Tibial nerve (tissue), 4 donors: ENCODE data around the gene BEND4. TPM values are rescaled to one million over a fixed set of nuclear protein-coding genes. Genes with fewer than 3 reads are reported as not detected.

ENCODE experiments used
- DNase-seq, 2 donors: peaks; one replicate each; pipeline ENCODE4 v3.0.0-alpha.2; 2019; ENCODE audit warnings: low spot score in 2 of 2
- H3K27ac ChIP-seq, 4 donors: fragments of 200-600 bp; sonication (generic) in 3 of 4; one replicate each; pipeline ENCODE4 v1.5.1; 2017 to 2019; ENCODE audit warnings: mild to moderate bottlenecking in 1 of 4
- H3K27me3 ChIP-seq, 2 donors: fragments of 200-600 bp; sonication (generic) in 1 of 2; one replicate each; pipeline versions ENCODE4 v1.5.1 to v1.6.0; 2017 to 2019
- H3K36me3 ChIP-seq, 3 donors: fragments of 200-600 bp; sonication (generic); one replicate each; pipeline ENCODE4 v1.5.1; 2018 to 2019
- H3K4me1 ChIP-seq, 4 donors: fragments of 200-600 bp; sonication (generic) in 3 of 4; one replicate each; pipeline ENCODE4 v1.5.1; 2017 to 2019
- H3K4me3 ChIP-seq, 4 donors: fragments of 200-600 bp; sonication (generic) in 3 of 4; one replicate each; pipeline ENCODE4 v1.5.1; 2017 to 2019; ENCODE audit warnings: mild to moderate bottlenecking in 1 of 4, moderate library complexity in 1 of 4
- H3K9me3 ChIP-seq, 4 donors: fragments of 200-600 bp; sonication (generic) in 3 of 4; one replicate each; pipeline ENCODE4 v1.5.1; 2017 to 2019
- EP300 ChIP-seq, 2 donors: sonication (generic); formaldehyde crosslinking; IDR thresholded peaks; one replicate each; pipeline ENCODE4 v1.6.1; 2017; ENCODE audit warnings: antibody characterized with exemption in 2 of 2, mild to moderate bottlenecking in 1 of 2
- POLR2A ChIP-seq, 2 donors: fragments of 450-650 bp; IDR thresholded peaks; one replicate each; pipeline ENCODE4 v1.6.1; 2017; ENCODE audit warnings: antibody characterized with exemption in 2 of 2, mild to moderate bottlenecking in 2 of 2, moderate library complexity in 2 of 2
- WGBS, 2 donors: methylation state at CpG; one replicate each; pipeline ENCODE4 v1.1.5; 2018; 5-methylcytosine and 5-hydroxymethylcytosine counted together
- total RNA-seq, 4 donors: library from RNA; depleted of rRNA; stranded (reverse); fragments of >200 nt; gene quantifications; one replicate each; pipeline ENCODE4 v1.1.0, GENCODE V29; 2016
- TF ChIP-seq, protein P1 (sequence below), 5 experiments: fragments of 200-600 bp in 3 of 5; fragments of 450-650 bp in 2 of 5; sonication (generic) in 3 of 5; IDR thresholded peaks; one replicate each; pipeline ENCODE4 v1.5.1; 2016 to 2019; ENCODE audit warnings: antibody characterized with exemption in 5 of 5, mild to moderate bottlenecking in 3 of 5, moderate library complexity in 2 of 5

BEND4 gene
- total RNA-seq, 4 donors from 2014 or later: 0.22 to 0.98 (median 0.51) TPM

DNA sequence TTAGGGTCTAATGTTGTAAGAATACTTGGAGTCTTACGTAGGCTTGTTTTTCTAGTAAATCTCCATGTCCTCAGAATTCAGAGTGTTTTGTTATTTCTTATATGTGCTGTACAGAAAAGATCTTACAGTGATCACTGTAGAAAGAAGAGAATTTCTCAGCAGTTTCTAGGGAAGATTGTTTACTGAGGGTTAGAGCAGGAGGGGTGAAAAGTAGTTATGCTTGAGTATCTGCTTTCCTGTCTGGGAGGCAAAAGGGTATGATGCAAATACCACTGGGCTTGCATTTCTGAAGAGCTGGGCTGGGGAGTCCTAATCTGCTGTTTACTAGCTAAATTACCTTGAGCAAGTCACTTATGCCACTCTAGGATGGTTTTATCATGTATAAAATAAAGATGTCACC is 78.2 kb downstream of the BEND4 start:
- Histone ChIP-seq H3K4me3 (no peak overlapping the region), H3K27ac (no peak overlapping the region), H3K27me3 (no peaks in the 10 kb centered on the region), H3K9me3 (no peaks in the 10 kb centered on the region), H3K36me3 (peaks cover 0 to 46% (median 0%) of the 10 kb centered on the region in 3 donors), H3K4me1 (no peaks in the 10 kb centered on the region)
- whole genome bisulfite sequencing, 2 donors: 94 to 96% methylated on average over 1 of the region's 1 CpG
- TF ChIP-seq, protein P1, sequence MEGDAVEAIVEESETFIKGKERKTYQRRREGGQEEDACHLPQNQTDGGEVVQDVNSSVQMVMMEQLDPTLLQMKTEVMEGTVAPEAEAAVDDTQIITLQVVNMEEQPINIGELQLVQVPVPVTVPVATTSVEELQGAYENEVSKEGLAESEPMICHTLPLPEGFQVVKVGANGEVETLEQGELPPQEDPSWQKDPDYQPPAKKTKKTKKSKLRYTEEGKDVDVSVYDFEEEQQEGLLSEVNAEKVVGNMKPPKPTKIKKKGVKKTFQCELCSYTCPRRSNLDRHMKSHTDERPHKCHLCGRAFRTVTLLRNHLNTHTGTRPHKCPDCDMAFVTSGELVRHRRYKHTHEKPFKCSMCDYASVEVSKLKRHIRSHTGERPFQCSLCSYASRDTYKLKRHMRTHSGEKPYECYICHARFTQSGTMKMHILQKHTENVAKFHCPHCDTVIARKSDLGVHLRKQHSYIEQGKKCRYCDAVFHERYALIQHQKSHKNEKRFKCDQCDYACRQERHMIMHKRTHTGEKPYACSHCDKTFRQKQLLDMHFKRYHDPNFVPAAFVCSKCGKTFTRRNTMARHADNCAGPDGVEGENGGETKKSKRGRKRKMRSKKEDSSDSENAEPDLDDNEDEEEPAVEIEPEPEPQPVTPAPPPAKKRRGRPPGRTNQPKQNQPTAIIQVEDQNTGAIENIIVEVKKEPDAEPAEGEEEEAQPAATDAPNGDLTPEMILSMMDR (IDR thresholded peaks at IDR 0.05): no peak
- TF ChIP-seq EP300 (IDR thresholded peaks at IDR 0.05) (no peak), POLR2A (IDR thresholded peaks at IDR 0.05) (no peak)
- no peak for DNase-seq

DNA sequence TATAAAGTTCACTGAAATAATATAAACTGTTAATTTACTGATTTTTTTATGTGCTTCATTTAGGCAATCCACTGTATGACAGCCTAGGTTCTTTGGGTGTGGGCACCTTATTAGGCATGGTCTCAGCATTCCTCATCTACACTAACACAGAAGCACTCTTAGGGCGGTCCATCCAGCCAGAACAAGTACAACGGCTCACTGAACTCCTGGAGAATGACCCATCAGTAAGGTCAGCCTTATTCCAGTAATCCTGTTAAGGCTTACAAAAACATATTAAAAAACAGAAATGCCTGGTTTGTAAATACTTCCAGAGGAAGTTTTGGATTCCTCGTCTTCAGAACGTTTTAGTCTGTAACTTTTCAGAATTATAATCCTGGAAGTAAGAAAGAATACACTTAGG is 82.0 kb downstream of the BEND4 start:
- H3K4me1 ChIP-seq: no peaks in the 10 kb centered on the region
- TF ChIP-seq POLR2A (IDR thresholded peaks at IDR 0.05): no peak
- TF ChIP-seq, protein P1 (IDR thresholded peaks at IDR 0.05): no peak
- no peak for TF ChIP-seq EP300 (IDR thresholded peaks at IDR 0.05)
- WGBS, 2 donors: 64 to 75% methylated on average over 4 of the region's 4 CpGs
- no peak overlapping the region for H3K27ac ChIP-seq
- no peaks in the 10 kb centered on the region for H3K27me3 ChIP-seq
- peaks cover 0 to 40% (median 0%) of the 10 kb centered on the region in 3 donors for H3K36me3 ChIP-seq
- no peak overlapping the region for H3K4me3 ChIP-seq
- no peaks in the 10 kb centered on the region for H3K9me3 ChIP-seq
- no peak for DNase-seq

DNA sequence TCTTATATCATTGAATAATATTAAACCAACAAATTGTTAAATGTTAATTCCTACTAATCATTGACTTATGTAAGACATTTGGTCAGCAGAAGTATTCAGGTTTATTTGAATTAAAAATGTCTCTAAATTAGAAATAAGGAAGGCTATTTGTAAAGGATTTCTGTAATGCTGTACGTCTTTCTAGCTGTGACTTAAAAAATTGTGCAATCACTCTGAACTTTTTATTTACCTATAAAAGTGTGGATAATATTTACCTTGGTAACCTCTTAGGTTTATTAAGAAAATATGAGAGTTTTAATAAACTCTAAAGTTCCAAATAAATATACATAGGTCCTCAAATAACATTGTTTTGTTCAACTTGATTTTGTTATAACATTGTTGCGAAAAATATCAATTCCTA is 85.2 kb downstream of the BEND4 start:
- Histone ChIP-seq H3K27ac (no peak overlapping the region), H3K36me3 (peaks cover 0 to 47% (median 0%) of the 10 kb centered on the region in 3 donors), H3K4me3 (no peak overlapping the region), H3K4me1 (no peaks in the 10 kb centered on the region), H3K27me3 (no peaks in the 10 kb centered on the region), H3K9me3 (no peaks in the 10 kb centered on the region)
- 48 to 50% methylated on average over 2 of the region's 2 CpGs for WGBS, 2 donors
- no peak for DNase-seq
- TF ChIP-seq, protein P1 (IDR thresholded peaks at IDR 0.05): no peak
- no peak for TF ChIP-seq EP300 (IDR thresholded peaks at IDR 0.05)
- TF ChIP-seq POLR2A (IDR thresholded peaks at IDR 0.05): no peak

DNA sequence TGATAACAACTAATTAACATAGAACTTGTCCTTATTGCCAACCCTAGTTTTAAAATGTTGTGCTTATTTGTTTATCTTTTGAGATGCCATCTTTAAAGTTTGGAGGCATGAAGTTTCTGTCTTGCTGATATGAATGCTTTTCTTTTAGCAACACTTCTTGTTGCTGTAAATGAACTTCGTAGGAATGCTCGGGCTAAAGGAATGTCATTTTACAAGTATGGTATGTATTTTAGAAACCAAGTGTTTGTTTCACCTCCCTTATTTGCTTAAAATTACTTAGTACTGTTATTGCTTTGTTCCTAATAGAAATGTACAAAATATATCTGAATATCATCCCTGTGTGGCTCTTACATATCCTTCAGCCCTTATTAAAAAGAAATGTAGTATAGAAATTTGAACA is 86.1 kb downstream of the BEND4 start:
- H3K4me1 ChIP-seq: no peaks in the 10 kb centered on the region
- H3K27me3 ChIP-seq: no peaks in the 10 kb centered on the region
- H3K36me3 ChIP-seq: peaks cover 0 to 52% (median 0%) of the 10 kb centered on the region in 3 donors
- no peak overlapping the region for H3K27ac ChIP-seq
- 50 to 70% methylated on average over 2 of the region's 2 CpGs for WGBS, 2 donors
- DNase-seq: no peak
- no peaks in the 10 kb centered on the region for H3K9me3 ChIP-seq
- TF ChIP-seq EP300 (IDR thresholded peaks at IDR 0.05): no peak
- no peak for TF ChIP-seq POLR2A (IDR thresholded peaks at IDR 0.05)
- TF ChIP-seq, protein P1 (IDR thresholded peaks at IDR 0.05): no peak
- no peak overlapping the region for H3K4me3 ChIP-seq

Other genes starting within 250 kb of the BEND4 start
- 10 to 100 TPM; 40.2 to 76.4 (median 43.1) TPM for gene TMEM33, start 217.2 kb downstream of the BEND4 start, total RNA-seq
- under 1 TPM in 3 of 4 donors, not detected in 1; under 0.01 to 0.30 (median 0.21) TPM for gene DCAF4L1, start 170.9 kb downstream of the BEND4 start, total RNA-seq
- 10 to 100 TPM; 48.5 to 65.3 (median 62.1) TPM for gene SLC30A9, start 162.1 kb downstream of the BEND4 start, total RNA-seq
- 10 to 100 TPM in 3 of 4 donors, 1 to 10 TPM in 1; 6.9 to 55.5 (median 37.5) TPM for gene SHISA3, start 244.8 kb upstream of the BEND4 start, total RNA-seq